ENCODE measurements around the gene PTPRJ. TPM values are rescaled to one million over a fixed set of nuclear protein-coding genes. Genes with fewer than 3 reads are reported as not detected.

Gene PTPRJ
- total and polyA plus RNA-seq, 10 donors: 6.4 to 135 (median 74.6) TPM

GRCh38 chr11:47982616-47983015, 2.3 kb downstream of the PTPRJ start:
- Histone ChIP-seq H3K36me3 (peaks cover 0 to 18% (median 0%) of the 10 kb centered on the region in 6 donors), H3K27ac (peak overlapping the region in 7 of 8 donors; percentile 87 to 95 (median 91)), H3K4me3 (peak overlapping the region in 5 of 8 donors; percentile 1 to 96 (median 92)), H3K4me1 (peaks cover 34 to 90% (median 63%) of the 10 kb centered on the region in 6 donors), H3K9me3 (no peaks in the 10 kb centered on the region), H3K27me3 (replicated peaks in 1 of 7) (no peaks in the 10 kb centered on the region)
- intact Hi-C loops (cut with DNase I; ENCODE audit: low total_unique reads): no loop called here
- DNase-seq: no peak
- TF ChIP-seq CTCF (IDR thresholded peaks at IDR 0.05 in 8 of 11, conservative IDR thresholded peaks at IDR 0.05 in 3 of 11): no peak
- no peak for TF ChIP-seq POLR2AphosphoS5 (IDR thresholded peaks at IDR 0.05)
- no peak for TF ChIP-seq POLR2A (IDR thresholded peaks at IDR 0.05)

GRCh38 chr11:47983464-47984397, 3.4 kb downstream of the PTPRJ start:
- intact Hi-C loops (cut with DNase I; ENCODE audit: low total_unique reads): no loop called here
- WGBS, 5 donors: 54 to 78% (median 60%) methylated on average over 10 of the region's 10 CpGs
- no peak for DNase-seq
- Histone ChIP-seq H3K27me3 (replicated peaks in 1 of 7) (no peaks in the 10 kb centered on the region), H3K9me3 (no peaks in the 10 kb centered on the region), H3K27ac (peak overlapping the region; percentile 31 to 95 (median 91)), H3K36me3 (peaks cover 0 to 18% (median 0%) of the 10 kb centered on the region in 6 donors), H3K4me1 (peaks cover 40 to 90% (median 74%) of the 10 kb centered on the region in 6 donors), H3K4me3 (peak overlapping the region in 3 of 8 donors; percentile 79 to 96 (median 92))
- TF ChIP-seq CTCF (IDR thresholded peaks at IDR 0.05 in 8 of 11, conservative IDR thresholded peaks at IDR 0.05 in 3 of 11): no peak
- TF ChIP-seq POLR2AphosphoS5 (IDR thresholded peaks at IDR 0.05): no peak
- no peak for TF ChIP-seq POLR2A (IDR thresholded peaks at IDR 0.05)

GRCh38 chr11:47986219-47986618, 5.9 kb downstream of the PTPRJ start:
- Histone ChIP-seq H3K36me3 (peaks cover 0 to 18% (median 0%) of the 10 kb centered on the region in 6 donors), H3K27me3 (replicated peaks in 1 of 7) (no peaks in the 10 kb centered on the region), H3K4me3 (no peak overlapping the region), H3K27ac (peak overlapping the region in 4 of 8 donors; percentile 65 to 95 (median 73)), H3K9me3 (no peaks in the 10 kb centered on the region), H3K4me1 (peaks cover 40 to 100% (median 88%) of the 10 kb centered on the region in 6 donors)
- DNase-seq: no peak
- TF ChIP-seq CTCF (IDR thresholded peaks at IDR 0.05 in 8 of 11, conservative IDR thresholded peaks at IDR 0.05 in 3 of 11) (no peak), POLR2A (IDR thresholded peaks at IDR 0.05) (no peak), POLR2AphosphoS5 (IDR thresholded peaks at IDR 0.05) (no peak)
- intact Hi-C loops (cut with DNase I; ENCODE audit: low total_unique reads): no loop called here
- WGBS, 5 donors: 87 to 92% (median 90%) methylated on average over 5 of the region's 5 CpGs

GRCh38 chr11:47986742-47987141, 6.4 kb downstream of the PTPRJ start:
- Histone ChIP-seq H3K27ac (peak overlapping the region in 4 of 8 donors; percentile 65 to 95 (median 73)), H3K4me3 (no peak overlapping the region), H3K27me3 (replicated peaks in 1 of 7) (no peaks in the 10 kb centered on the region), H3K9me3 (no peaks in the 10 kb centered on the region), H3K36me3 (peaks cover 0 to 18% (median 0%) of the 10 kb centered on the region in 6 donors), H3K4me1 (peaks cover 39 to 100% (median 91%) of the 10 kb centered on the region in 6 donors)
- no peak for DNase-seq
- intact Hi-C loops (cut with DNase I; ENCODE audit: low total_unique reads): no loop called here
- TF ChIP-seq POLR2A (IDR thresholded peaks at IDR 0.05) (no peak), CTCF (IDR thresholded peaks at IDR 0.05 in 8 of 11, conservative IDR thresholded peaks at IDR 0.05 in 3 of 11) (no peak), POLR2AphosphoS5 (IDR thresholded peaks at IDR 0.05) (no peak)
- WGBS, 5 donors: 93 to 100% (median 100%) methylated on average over 1 of the region's 1 CpG
